GM21390 (cell line): ENCODE results near the gene SH2B2.
"Not testable (repeated sequence)": the region's sequence is repeated elsewhere in the genome, so short reads cannot be mapped to it uniquely, and the experiment has no call there.

Experiments used
- ATAC-seq: cut with Tn5 transposase; IDR thresholded peaks from one replicate; pipeline ENCODE4 v1.9.1; 2021; ENCODE audit not compliant: unreplicated experiment

Gene SH2B2

GRCh38 chr7:102305414-102306268 lies 19.0 kb downstream of the SH2B2 start:
- peak; percentile 55 for ATAC-seq

- ATAC-seq: peak; percentile 67
These were observed 20.4 kb downstream of the SH2B2 start for GRCh38 chr7:102306916-102307677.

- no peak for ATAC-seq
These were observed 23.7 kb downstream of the SH2B2 start for GRCh38 chr7:102310414-102310815.

GRCh38 chr7:102312317-102312716 lies 25.6 kb downstream of the SH2B2 start:
- no peak for ATAC-seq

GRCh38 chr7:102313997-102314780 lies 27.5 kb downstream of the SH2B2 start:
- ATAC-seq: no peak

GRCh38 chr7:102317231-102318059 lies 30.8 kb downstream of the SH2B2 start:
- ATAC-seq: no peak

- ATAC-seq: no peak
These were observed 31.9 kb downstream of the SH2B2 start for GRCh38 chr7:102318482-102318971.

GRCh38 chr7:102319671-102320070 lies 33.0 kb downstream of the SH2B2 start:
- no peak for ATAC-seq

- no peak for ATAC-seq
These were observed 33.5 kb downstream of the SH2B2 start for GRCh38 chr7:102320181-102320580.

GRCh38 chr7:102320601-102321350 lies 34.1 kb downstream of the SH2B2 start:
- ATAC-seq: no peak

GRCh38 chr7:102321351-102322201 lies 34.9 kb downstream of the SH2B2 start:
- no peak for ATAC-seq

- ATAC-seq: no peak
These were observed 35.6 kb downstream of the SH2B2 start for GRCh38 chr7:102322202-102322715.

GRCh38 chr7:102323914-102324195 lies 37.2 kb downstream of the SH2B2 start:
- no peak for ATAC-seq

- not testable (repeated sequence) for ATAC-seq
These were observed 38.4 kb downstream of the SH2B2 start for GRCh38 chr7:102325106-102325505.

- no peak for ATAC-seq
These were observed 39.7 kb downstream of the SH2B2 start for GRCh38 chr7:102326157-102326889.

GRCh38 chr7:102327183-102327582 lies 40.5 kb downstream of the SH2B2 start:
- not testable (repeated sequence) for ATAC-seq

- ATAC-seq: not testable (repeated sequence)
These were observed 42.2 kb downstream of the SH2B2 start for GRCh38 chr7:102328863-102329262.

- not testable (repeated sequence) for ATAC-seq
These were observed 42.7 kb downstream of the SH2B2 start for GRCh38 chr7:102329366-102329765.
